AG09309 (cell line): ENCODE measurements around the gene GATAD1.

Source experiments
- DNase-seq: peaks from one replicate; pipeline ENCODE4 v3.0.0-alpha.2; 2010; ENCODE audit warnings: low read depth
- H3K4me3 ChIP-seq: 2 replicates; pipeline ENCODE4 v1.5.1; 2011; ENCODE audit warnings: mild to moderate bottlenecking, low read depth, low read length, moderate library complexity; ENCODE audit not compliant: control insufficient read depth
- TF ChIP-seq, protein P1 (sequence below): IDR thresholded peaks from 2 replicates; pipeline ENCODE4 v1.5.1; 2011; ENCODE audit warnings: mild to moderate bottlenecking, low read depth, low read length, inconsistent platforms; ENCODE audit not compliant: insufficient read depth, control insufficient read depth; ENCODE audit errors: missing control alignments

GATAD1 gene

DNA sequence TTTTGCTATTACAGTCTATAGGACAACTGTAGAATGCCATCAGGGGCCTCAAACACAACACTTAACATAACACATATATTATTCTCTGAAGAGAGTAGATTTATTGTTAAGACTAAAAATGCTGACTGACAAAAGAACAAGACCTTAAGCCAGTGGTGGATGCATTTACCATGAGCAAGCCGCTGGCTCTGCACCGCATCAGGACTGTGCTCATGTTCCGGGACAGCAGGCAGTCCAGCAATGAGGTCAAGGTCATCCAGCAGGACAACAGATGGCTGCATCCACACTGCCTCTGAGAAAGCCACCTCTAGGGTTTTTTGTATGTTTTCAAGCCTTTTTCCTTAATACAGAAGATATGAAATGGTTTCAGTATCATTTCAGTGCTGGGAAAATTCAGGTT, 57.3 kb downstream of the GATAD1 start:
- no peak for DNase-seq
- no peak overlapping the region for H3K4me3 ChIP-seq
- TF ChIP-seq, protein P1, sequence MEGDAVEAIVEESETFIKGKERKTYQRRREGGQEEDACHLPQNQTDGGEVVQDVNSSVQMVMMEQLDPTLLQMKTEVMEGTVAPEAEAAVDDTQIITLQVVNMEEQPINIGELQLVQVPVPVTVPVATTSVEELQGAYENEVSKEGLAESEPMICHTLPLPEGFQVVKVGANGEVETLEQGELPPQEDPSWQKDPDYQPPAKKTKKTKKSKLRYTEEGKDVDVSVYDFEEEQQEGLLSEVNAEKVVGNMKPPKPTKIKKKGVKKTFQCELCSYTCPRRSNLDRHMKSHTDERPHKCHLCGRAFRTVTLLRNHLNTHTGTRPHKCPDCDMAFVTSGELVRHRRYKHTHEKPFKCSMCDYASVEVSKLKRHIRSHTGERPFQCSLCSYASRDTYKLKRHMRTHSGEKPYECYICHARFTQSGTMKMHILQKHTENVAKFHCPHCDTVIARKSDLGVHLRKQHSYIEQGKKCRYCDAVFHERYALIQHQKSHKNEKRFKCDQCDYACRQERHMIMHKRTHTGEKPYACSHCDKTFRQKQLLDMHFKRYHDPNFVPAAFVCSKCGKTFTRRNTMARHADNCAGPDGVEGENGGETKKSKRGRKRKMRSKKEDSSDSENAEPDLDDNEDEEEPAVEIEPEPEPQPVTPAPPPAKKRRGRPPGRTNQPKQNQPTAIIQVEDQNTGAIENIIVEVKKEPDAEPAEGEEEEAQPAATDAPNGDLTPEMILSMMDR: no peak

DNA sequence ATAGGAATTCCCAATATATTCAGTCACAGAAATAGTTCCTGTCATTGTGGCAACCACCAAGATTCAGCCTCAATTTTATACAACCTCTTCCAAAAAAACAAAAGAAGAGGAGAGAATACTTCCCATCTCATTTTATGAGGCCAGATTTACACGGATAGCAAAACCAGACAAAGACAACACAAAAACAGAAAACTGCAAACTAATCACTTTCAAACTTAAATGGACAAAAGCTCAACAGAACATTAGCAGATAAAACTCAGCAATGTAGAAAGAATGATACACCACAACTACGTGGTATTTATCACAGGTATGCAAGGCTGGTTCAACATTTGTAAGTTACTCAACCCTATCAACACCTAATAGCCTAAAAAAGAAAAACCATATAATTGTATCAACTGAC, 59.1 kb downstream of the GATAD1 start:
- no peak for DNase-seq
- TF ChIP-seq, protein P1: no peak
- no peak overlapping the region for H3K4me3 ChIP-seq

DNA sequence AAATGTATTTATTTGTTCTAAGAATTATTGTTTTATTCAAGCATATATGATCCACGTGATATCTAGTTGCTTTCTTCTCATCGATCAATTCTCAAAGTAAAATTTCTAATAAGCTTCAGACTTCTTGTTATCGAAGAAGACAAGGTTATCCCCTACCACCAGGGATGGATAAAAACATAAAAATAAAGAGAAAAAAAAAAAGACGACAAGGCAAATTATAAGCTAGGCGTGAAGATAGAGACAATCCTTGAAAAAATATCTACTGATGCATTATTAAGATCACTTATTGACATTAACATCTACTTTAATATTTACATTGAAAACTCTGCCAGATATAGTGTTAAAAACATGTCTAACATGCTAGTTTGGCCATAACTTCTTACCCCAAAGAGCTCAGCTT, 61.7 kb downstream of the GATAD1 start:
- TF ChIP-seq, protein P1: no peak
- DNase-seq: no peak
- no peak overlapping the region for H3K4me3 ChIP-seq
